Fibroblast of skin of right quadriceps (primary cell): ENCODE results near the gene MAGEA4.
A peak's percentile ranks its signal among the peaks of the same experiment; 100 is the strongest.
"Not testable (repeated sequence)": the region's sequence is repeated elsewhere in the genome, so short reads cannot be mapped to it uniquely, and the experiment has no call there.

Source experiments
- DNase-seq: peaks from one replicate; pipeline ENCODE4 v3.0.0-alpha.2; 2013

MAGEA4 gene

GRCh38 chrX:151912780-151913179 is at the start of gene MAGEA4:
TSS of gene MAGEA4 (plus strand) at chrX:151912889. CDS start at chrX:151923665, 10,776 bp downstream.
- no peak for DNase-seq

- DNase-seq, result peak; percentile 79
Measured at GRCh38 chrX:151870602-151871001, 42.1 kb upstream of the MAGEA4 start.

GRCh38 chrX:151871244-151871643 is 41.4 kb upstream of the MAGEA4 start:
- peak; percentile 89 for DNase-seq

- DNase-seq, result no peak
Measured at GRCh38 chrX:151873096-151873495, 39.6 kb upstream of the MAGEA4 start.

- no peak for DNase-seq
Measured at GRCh38 chrX:151875270-151876026, 37.2 kb upstream of the MAGEA4 start.

- no peak for DNase-seq
Measured at GRCh38 chrX:151878574-151878973, 34.1 kb upstream of the MAGEA4 start.

- DNase-seq, result no peak
Measured at GRCh38 chrX:151879856-151880255, 32.8 kb upstream of the MAGEA4 start.

GRCh38 chrX:151880895-151881294 is 31.8 kb upstream of the MAGEA4 start:
- no peak for DNase-seq

- DNase-seq, result no peak
Measured at GRCh38 chrX:151889421-151889820, 23.3 kb upstream of the MAGEA4 start.

- DNase-seq, result peak; percentile 84
Measured at GRCh38 chrX:151896734-151897474, 15.8 kb upstream of the MAGEA4 start.

GRCh38 chrX:151899622-151900021 is 13.1 kb upstream of the MAGEA4 start:
- DNase-seq, result peak; percentile 53

- peak; percentile 8 for DNase-seq
Measured at GRCh38 chrX:151901826-151902225, 10.9 kb upstream of the MAGEA4 start.

GRCh38 chrX:151902813-151903591 is 9.7 kb upstream of the MAGEA4 start:
- DNase-seq, result peak; percentile 82

GRCh38 chrX:151904989-151905388 is 7.7 kb upstream of the MAGEA4 start:
- DNase-seq, result no peak

GRCh38 chrX:151912221-151912620 is 468 bp upstream of the MAGEA4 start:
- DNase-seq, result no peak

- not testable (repeated sequence) for DNase-seq
Measured at GRCh38 chrX:151918736-151919135, 6.0 kb downstream of the MAGEA4 start.

- no peak for DNase-seq
Measured at GRCh38 chrX:151919610-151920009, 6.9 kb downstream of the MAGEA4 start.

- DNase-seq, result no peak
Measured at GRCh38 chrX:151920101-151920500, 7.4 kb downstream of the MAGEA4 start.

- DNase-seq, result no peak
Measured at GRCh38 chrX:151920530-151920929, 7.8 kb downstream of the MAGEA4 start.

GRCh38 chrX:151921292-151921691 is 8.6 kb downstream of the MAGEA4 start:
- no peak for DNase-seq

GRCh38 chrX:151921866-151922265 is 9.2 kb downstream of the MAGEA4 start:
- no peak for DNase-seq

- DNase-seq, result no peak
Measured at GRCh38 chrX:151922692-151923091, 10.0 kb downstream of the MAGEA4 start.

- DNase-seq, result no peak
Measured at GRCh38 chrX:151923648-151924047, 11.0 kb downstream of the MAGEA4 start.
